ENCODE measurements around the gene DIRAS2.
"Not testable (repeated sequence)": the region's sequence is repeated elsewhere in the genome, so short reads cannot be mapped to it uniquely, and the experiment has no call there.

The DIRAS2 gene, protein sequence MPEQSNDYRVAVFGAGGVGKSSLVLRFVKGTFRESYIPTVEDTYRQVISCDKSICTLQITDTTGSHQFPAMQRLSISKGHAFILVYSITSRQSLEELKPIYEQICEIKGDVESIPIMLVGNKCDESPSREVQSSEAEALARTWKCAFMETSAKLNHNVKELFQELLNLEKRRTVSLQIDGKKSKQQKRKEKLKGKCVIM

DNA sequence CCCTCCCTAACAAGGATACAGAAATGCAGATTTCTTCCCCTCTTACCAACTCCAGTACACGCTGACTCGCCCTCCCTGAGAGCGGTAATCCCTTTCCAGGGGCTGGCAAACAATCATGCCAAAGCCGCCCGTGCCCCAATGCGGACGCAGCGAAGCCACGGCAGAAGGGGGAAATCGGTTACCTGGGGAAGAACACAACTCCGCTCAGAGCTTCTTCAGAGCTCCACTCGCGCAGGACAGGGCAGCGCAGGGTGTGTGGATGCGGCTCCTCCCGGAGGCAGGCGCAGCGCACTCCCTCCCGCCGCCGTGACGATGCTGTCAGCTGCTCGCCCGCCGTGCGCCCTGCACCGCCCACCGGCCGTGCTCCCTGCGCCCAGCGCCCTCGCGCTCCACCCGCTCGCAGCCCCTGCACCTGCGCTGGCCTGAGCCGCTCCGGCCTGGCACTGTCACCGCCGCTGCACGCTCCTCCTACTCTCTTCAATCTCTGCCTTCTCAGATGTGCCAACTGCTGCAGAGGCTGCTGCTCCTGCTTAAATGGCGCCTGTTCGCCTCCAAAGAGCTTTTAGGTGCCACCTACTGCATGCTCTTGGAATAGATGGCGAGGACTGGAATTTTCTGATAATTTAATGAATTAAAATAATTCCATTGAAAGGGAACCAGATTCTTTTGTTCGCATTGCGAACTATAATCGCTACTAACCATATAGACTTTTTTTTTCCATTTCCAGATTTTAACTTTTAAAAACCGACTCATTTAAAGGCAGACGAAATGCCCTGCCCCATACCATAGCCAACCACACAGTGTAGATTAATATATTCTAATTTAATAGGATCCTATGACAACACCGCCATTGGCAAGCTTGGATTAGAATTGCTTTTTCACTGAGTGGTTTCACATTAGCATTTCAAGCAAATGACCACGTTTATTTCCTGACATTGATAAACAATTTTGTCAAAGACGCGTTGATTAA lies at the start of gene DIRAS2:
DIRAS2 (minus strand) TSS at position 255 of the 970 bp plus-strand sequence. CDS start 28,997 bp downstream, outside the sequence.
- DNase-seq, result peak; percentile 82

DNA sequence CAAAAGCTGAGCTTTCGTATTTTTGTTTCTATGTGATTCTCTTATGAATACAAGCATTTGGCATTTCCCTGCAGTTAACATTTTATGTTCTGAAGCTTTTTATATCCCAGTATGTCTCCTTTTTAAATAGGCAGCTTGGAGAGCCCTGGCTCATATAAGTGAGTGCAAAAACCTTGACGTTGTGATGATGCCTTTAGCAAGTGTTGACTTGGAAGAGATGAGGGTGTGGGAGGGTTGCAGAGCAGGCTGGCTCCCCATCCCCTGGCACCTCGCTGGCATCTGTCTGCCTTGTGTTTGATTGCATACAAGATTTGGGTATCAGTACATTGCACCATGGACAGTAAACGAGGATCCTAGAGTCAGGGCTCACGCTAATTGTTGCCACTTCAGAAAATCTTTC lies 42.1 kb upstream of the DIRAS2 start:
- no peak for DNase-seq

DNA sequence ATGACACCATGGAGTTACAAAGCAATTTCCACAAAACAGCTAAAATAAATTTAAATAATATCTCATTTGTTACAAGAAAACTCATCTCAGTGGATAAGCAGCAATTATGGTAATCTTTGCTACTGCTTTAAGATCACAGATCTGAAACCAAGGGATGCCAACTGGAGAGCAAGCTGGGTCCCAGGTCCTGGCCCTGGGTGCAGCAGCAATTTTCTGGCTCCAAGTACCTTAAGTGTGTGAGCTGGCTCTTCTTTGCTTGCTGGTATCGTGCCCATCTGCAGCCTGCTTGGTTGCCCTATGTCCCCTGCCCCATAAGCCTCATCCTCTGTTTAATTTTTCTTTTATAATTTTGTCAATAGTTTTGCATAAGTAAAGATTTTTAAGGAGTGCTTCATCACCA lies 41.5 kb upstream of the DIRAS2 start:
- no peak for DNase-seq

DNA sequence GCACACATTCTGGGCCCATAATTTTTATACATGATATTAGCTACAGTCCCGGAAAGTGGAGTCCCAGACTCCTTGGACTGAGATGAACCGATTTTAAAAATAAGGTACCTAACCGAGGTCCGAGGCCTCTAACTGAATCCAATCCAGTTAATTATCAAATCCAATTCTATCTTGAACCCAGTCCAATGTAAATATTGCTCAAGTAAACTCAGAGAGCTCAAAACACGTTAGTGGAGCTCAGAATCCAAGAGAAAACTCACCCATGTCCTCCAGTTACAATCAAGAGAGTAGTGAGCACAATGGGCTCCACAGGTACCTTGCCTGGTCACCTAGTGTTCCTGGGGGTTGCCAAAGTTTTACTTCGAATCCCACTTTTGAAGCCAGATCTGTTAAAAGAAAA lies 37.9 kb upstream of the DIRAS2 start:
- DNase-seq, result no peak

DNA sequence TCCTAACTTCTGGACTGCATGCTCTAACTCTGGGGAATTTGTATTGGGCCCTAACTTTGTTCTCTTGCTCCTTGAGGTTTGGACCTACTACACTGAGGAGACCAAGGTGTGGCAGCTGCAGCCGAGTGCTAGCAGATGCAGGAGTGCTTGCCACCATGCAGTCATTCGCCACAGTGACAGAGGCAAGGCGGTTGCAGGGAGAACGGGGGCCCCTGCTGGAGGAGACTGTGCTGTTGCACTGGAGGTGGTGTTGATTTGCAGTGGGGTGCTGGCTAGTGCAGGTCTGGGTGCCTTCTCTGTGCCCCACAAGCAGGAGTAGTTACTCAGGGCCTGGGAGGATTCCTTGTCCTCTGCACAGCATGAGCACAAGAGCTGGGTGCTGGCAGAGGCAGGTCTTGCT lies 22.4 kb upstream of the DIRAS2 start:
- DNase-seq, result no peak

DNA sequence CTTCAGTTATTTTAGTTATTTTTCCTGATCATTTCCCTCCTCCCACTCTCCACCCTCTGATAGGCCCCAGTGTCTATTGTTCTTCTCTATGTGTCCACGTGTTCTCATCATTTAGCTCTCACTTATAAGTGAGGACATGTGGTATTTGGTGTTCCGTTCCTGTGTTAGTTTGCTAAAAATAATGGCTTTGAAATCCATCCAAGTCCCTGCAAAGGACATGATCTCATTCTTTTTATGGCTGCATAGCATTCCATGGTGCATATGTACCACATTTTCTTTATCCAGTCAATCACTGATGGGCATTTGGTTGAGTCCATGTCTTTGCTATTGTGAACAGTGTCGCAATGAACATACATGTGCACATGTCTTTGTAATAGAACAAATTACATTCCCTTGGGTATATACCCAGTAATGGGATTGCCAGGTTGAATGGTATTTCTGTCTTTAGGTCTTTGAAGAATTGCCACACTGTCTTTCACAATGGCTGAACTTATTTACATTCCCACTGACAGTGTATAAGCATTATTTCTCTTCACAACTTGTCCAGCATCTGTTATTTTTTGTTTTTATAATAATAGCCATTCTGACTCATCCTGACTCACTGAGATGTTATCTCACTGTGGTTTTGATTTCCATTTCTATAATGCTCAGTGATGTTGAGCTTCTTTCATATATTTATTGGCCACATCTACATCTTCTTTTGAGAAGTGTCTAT lies 17.2 kb upstream of the DIRAS2 start:
- DNase-seq, result no peak

DNA sequence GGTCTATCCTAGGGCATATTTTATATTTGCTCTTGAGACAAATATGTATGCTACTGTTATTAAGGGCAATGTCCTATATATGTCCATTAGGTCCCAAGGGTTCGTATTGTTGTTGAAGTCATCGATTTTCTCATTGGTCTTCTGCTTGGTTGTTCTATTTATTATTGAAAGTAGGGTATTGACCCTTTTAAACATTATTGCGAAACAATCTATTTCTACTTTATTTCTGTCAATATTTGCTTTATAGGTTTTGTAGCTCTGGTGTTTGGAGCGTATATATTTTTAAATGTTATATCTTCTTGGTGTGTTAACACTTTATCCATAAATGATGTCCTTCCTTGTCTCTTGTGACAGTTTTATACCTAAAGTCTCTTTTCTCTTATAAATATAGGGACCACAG lies 16.2 kb upstream of the DIRAS2 start:
- DNase-seq, result no peak

DNA sequence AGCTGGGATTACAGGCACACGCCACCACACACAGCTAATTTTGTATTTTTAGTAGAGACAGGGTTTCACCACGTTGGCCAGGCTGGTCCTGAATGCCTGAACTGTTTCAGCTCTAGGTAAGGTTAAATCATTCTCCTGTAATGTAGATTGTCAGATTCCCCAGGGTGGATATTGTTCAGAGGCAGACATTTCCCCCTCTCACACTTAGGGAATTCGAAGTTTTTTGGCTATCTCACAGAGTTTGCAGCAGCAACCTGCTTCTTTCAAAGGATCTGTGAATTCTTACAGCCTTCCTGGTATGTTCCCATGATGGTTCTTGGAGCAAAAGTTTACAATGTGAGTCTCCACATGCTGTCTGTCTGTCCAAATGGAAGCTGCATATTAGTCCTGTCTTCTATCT lies 15.6 kb upstream of the DIRAS2 start:
- DNase-seq, result no peak

DNA sequence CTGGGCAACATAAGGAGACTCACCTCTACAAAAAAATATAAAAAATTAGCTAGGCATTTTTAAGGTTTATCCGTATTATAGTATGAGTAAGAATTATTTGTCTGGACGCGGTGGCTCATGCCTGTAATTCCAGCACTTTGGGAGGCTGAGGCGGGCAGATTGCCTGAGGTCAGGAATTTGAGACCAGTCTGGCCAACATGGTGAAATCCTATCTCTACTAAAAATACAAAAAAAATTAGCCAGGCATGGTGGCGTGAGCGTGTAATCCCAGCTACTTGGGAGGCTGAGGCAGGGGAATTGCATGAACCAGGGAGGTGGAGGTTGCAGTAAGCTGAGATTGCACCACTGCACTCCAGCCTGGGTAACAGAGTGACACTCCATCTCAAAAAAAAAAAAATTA lies 14.3 kb upstream of the DIRAS2 start:
- not testable (repeated sequence) for DNase-seq

DNA sequence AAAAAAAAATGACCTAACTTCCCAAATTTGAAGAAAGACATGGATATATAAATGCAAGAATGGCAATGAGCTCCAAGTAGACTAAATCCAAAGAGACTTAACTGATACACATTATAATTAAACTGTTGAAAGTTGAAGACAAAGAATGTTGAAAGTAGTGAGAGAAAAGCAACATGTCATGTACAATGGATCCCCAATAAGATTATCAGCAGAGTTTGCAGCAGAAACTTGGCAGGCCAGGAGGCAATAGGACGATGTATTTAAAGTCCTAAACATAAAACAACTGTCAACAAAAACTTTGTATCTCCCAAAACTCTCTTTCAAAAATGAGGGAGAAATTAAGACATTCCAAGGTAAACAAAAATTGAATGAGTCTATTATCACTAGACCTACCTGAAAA lies 8.6 kb upstream of the DIRAS2 start:
- DNase-seq, result no peak

DNA sequence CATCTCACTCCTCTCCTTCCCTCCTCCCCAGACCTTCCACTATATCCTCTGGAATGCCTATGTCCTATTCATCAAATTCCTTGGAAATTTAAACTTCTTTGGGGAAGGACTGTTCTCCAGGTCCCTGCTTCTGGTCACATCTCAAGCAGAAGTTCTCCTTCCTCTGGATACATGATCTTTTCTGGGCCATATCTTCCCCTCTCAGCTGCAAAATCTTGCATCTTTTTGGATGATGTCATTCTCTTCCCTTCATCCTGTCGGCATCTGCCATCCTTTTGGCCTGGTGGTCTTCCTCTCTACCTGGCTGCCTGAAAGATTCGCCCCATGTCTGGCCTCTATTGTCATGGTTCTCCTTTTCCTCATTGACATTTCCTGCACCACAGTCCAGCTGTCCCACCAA lies 5.2 kb upstream of the DIRAS2 start:
- DNase-seq, result no peak

DNA sequence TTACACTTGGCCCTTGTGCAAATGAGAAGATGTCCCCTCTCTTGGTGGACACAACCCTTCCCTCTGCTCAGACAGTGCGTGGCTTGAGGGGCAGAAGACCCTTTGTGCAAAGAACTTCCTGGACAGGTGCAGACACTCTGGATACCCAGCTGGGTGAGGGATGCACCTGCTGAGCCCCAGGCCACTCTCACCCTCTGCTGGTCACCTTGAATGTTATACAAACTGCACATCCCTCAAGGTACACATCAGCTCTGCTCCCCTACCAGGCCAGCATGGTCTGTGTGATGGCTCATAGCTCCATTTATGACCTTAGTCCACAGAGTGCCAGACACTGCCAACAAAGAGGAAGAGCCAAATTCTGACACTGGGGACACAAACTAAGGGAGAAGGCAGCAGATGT lies 3.1 kb upstream of the DIRAS2 start:
- no peak for DNase-seq

DNA sequence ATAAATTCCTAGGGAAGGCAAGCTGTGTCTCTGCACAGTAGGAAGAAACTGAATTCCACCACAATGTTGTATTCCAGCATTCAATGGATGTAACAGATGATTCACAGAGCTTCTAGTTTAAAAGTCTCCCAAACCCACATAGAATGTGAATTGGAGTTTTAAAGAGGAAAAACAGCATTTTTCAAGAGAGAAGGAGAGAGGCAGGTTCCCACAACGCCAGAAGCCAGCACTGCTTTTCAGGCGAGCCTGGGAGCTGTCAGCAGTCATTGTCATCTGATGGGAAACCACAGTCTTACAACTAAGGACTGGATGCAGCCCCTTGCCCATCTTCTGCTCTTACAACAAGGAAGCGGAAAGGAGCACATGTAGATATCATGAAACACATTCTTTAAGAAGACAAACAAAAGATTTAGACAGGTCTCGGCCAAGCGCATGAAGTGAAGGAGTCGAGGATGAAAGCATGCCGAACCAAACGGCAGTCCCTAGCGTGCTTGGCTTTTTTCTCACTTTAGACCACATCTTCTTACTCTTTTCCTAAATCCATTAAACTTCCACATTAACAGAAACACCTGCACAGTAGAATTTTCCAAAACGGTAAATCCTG lies 638 bp downstream of the DIRAS2 start:
- peak; percentile 18 for DNase-seq

DNA sequence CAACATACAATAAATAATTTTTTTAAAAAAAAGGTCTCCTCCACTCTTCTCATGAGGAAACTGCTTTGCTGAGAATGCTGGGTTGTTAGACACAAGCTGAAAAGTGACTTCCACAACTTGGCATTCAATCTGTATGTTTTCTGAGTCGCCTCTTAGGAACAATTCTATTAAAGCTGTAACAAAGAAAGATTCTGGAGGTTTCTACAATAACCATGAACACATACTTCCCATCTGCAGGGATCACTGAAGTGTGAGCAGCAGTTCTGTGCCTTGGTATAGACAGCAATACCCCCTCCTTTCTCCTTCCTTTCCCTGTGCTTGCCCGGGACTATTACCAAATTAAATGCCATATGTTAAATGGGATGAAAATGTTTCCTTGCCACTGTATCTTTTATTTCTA lies 1.5 kb downstream of the DIRAS2 start:
- DNase-seq, result no peak

DNA sequence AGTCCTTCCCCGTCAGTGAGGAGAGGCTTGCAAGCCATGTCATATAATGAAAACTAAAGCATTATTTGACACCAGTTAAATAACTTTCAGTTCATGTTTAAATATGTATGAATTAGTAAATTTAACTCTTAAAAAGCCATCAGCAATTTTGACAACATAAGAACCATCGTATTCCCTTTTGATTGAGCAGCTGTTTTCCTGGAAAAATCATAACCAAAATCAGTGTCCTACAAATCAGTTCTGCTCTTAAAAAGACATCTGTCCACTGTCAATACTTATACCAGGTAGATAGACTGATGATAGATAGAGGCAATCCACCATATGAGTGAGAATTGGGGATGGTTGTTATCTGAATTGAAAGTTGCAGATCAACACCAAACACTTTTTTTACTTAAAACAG lies 2.3 kb downstream of the DIRAS2 start:
- DNase-seq, result no peak

DNA sequence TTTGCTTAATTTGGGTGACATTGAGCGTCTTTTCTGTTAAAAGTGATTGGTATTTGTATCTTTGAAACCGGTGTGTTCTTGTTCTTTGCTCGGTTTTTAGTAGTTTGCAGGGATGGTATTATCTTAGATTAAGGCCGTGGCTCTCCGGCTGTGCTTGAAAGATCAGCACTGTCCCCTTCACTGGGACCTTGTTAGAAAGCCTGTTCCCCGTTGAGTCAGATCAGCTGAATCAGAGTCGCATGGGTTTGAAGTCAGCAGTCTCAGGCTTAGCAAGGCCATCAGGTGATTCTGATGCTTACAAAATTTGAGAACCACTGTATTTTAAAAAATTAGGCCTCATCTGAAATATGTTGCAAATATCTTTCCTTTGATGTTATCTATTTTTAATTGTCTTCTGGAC lies 5.0 kb downstream of the DIRAS2 start:
- DNase-seq, result no peak

DNA sequence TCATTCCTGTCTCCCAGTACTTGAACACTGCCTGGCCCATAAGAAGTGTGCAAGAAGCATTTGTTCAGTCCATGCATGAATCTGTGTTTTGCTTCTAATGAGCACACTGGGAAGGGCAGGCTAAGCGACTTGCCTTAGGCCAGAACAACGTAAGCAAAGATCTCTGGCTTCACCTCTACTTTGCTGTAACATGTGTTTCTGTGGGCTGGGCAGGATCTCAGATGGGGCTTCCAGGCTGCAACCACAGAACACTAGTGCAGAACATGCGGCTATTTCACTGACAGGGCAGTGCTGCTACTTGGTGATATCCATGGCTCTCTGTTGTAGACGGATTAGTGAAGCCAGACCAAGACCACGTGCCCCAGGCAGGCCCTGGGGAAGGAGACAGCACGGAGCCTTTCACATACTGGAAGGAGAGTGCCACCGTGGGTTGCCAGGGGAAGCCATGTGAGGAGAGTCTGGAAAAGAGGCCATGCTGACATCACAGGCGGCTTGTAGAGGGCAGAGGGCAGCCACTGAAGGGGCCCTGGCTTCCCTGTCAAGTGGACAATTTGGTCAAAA lies 9.9 kb downstream of the DIRAS2 start:
- DNase-seq, result no peak

DNA sequence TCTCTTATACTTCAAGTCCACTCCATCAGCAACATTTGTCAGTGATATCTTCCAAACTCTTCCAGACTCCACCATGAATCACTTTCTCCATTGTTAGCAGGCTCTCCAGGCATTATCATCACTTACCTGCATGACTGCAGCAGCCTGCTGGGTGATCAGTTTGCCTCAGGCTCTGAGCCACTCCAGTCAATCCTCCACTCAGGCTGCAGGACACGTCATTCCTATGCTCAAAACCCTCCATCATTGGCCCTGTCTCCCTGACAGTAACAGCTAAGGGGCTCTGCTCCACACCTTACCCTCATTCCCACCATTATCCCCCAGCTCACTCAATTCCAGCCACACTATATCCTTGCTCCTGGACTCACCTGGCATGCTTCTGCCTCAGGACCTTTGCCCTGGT lies 10.7 kb downstream of the DIRAS2 start:
- no peak for DNase-seq

DNA sequence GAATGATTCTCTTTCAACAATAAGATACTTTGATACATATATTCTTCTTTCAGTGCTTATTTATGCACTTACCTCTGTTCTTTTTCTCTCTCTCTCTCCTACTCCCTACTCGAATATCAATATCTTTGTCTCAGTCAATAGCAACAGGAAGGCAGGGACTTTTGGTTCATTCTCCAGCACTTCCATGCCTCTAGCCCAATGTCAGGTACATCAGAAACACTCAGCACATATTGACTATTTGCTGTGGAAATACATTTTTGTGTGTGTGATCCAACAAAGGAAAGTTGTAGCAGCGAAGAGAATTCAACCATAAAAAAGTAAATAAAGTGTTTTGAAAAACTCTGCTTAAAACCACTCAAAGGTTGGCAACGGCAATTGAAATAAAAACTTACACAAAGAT lies 12.6 kb downstream of the DIRAS2 start:
- DNase-seq, result no peak

DNA sequence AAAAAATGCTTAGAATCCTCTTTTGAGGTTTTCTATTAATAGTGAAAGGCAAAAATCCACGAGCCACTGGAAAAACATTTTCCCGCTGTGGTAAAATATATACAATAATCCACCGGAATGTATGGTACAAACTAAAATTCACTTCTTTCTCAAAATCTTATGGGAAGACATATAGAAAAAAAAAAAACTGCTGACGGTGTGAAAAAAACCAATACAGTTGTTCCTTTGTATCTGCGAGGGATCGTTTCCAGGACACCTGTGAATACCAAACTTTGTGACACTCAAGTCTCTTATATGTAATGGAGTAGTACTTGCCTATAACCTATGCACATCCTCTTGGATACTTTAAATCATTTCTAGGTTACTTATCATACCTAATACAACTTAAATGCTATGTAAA lies 13.3 kb downstream of the DIRAS2 start:
- DNase-seq, result no peak

DNA sequence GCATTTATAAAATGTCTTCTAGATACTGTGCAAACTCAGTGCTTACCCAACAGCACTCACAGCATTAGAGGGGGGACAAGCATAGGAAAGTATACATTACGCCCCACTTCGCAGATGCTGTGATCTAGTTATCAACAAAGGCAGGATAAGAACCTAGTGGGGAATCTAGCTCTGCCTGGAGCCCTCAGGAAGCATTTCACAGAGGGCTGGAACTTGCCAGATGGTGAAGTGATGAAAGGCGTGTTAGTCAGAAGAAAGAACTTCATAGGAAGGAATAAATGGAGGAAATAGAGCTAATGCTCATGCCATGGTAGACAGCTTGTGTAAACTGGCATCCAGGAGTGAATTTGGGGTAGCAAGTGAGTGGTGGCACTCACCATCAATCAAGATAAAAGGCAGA lies 25.8 kb downstream of the DIRAS2 start:
- DNase-seq, result no peak

DNA sequence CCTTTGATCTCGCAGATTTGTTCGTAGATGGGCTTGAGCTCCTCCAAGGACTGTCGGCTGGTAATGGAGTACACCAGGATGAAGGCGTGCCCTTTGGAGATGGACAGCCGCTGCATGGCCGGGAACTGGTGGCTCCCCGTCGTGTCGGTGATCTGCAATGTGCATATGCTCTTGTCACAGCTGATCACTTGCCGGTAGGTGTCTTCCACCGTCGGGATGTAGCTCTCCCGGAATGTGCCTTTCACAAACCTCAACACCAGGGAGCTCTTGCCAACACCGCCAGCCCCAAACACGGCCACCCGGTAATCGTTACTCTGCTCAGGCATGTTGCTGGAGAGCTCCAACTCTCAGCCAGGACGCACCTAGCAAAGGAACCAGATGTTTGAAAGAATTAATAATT lies 29.1 kb downstream of the DIRAS2 start:
- no peak for DNase-seq

DNA sequence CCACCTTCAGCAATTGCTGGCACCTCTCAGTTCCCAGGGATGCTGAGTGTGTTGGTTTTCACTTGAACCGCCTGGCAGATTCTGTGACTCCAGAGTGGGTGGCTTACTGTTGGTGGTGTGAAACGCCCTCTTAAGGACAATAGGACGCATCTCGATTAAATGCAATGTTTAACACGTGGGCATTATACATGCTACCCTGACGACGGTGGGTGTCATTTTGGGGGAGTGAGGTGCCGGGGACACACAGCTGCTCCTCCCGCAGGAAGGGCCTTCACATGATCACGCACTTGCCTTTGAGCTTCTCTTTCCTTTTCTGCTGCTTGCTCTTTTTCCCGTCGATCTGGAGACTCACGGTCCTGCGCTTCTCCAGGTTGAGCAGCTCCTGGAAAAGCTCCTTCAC lies 29.7 kb downstream of the DIRAS2 start:
- DNase-seq, result no peak
